ENCODE results near the gene GPX2. TPM values are rescaled to one million over a fixed set of nuclear protein-coding genes. Genes with fewer than 3 reads are reported as not detected.

GPX2 gene
- total RNA-seq, 1 experiment from 2014 or later, result not detected

DNA sequence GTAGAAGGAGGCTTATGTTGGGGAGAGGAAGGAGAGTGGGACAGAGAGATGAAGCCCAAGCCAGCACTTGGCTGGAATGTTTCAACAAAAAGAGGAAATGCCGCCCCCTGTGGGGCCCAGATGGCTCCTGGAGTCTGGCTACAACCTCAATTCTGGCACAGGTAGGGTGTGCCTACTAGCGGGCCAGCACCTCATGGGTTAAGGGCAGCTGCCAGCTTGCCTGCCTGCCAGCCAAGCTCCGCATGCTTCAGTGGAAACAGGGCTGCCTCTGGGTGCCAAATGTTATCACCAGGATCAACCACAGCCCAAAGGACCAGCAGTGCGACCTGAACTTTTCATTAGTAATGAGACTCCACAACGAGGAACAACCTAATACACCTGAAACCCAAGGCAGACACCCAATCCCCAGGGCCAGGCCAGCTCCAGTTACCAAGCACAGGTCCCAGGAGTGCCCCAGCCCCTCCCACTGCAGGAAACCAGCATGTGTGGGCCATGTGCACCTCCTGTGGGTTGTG lies 18.3 kb upstream of the GPX2 start:
- Histone ChIP-seq H3K27ac (ENCODE audit: low read depth, low read length, poor library complexity, severe bottlenecking) (no peak overlapping the region), H3K9me3 (ENCODE audit: low read depth, low read length, poor library complexity, severe bottlenecking) (no peaks in the 10 kb centered on the region), H3K4me3 (ENCODE audit: low read depth, low read length, poor library complexity, severe bottlenecking) (no peak overlapping the region), H3K27me3 (replicated peaks; ENCODE audit: insufficient read depth, low read depth, low read length, poor library complexity) (no peaks in the 10 kb centered on the region), H3K36me3 (ENCODE audit: insufficient read depth, low read length, poor library complexity, severe bottlenecking) (no peaks in the 10 kb centered on the region), H3K4me1 (ENCODE audit: insufficient read depth, low read length, poor library complexity, severe bottlenecking) (no peaks in the 10 kb centered on the region)
- BruUV-seq (replicated peaks), result no TSS peak
- DNase-seq (ENCODE audit: low spot score), result no peak
- no peak for TF ChIP-seq EZH2 (IDR thresholded peaks at IDR 0.05; ENCODE audit: borderline replicate concordance, low read depth, low read length, poor library complexity, severe bottlenecking)
- TF ChIP-seq, protein P1, sequence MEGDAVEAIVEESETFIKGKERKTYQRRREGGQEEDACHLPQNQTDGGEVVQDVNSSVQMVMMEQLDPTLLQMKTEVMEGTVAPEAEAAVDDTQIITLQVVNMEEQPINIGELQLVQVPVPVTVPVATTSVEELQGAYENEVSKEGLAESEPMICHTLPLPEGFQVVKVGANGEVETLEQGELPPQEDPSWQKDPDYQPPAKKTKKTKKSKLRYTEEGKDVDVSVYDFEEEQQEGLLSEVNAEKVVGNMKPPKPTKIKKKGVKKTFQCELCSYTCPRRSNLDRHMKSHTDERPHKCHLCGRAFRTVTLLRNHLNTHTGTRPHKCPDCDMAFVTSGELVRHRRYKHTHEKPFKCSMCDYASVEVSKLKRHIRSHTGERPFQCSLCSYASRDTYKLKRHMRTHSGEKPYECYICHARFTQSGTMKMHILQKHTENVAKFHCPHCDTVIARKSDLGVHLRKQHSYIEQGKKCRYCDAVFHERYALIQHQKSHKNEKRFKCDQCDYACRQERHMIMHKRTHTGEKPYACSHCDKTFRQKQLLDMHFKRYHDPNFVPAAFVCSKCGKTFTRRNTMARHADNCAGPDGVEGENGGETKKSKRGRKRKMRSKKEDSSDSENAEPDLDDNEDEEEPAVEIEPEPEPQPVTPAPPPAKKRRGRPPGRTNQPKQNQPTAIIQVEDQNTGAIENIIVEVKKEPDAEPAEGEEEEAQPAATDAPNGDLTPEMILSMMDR (conservative IDR thresholded peaks at IDR 0.05; ENCODE audit: low read depth, low read length), result no peak
- intact Hi-C loops (cut with micrococcal nuclease; ENCODE audit: unreplicated experiment), result no loop called here
- ChIA-PET POLR2A (ENCODE audit: low non-redundant PET) (no interaction called here), CTCF (no interaction called here)

DNA sequence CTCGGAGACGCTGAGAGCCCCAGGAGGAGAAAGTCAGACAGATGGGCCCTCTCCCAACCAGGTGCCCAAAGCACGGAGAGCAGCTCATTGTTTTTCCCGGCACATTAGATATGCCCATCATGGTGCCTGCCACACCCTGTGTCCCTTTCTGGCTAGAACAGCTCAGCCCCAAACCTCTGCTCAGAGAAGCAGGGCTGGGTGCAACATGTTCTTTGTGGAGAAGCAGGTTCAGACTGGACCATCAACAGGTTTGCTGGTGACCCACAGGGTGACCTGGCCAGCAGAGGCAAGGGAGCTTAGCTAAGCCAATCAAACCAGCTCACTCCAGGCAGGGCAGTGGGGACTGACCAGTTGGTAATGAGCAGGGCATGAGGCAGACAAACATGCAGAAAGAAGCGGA lies 16.2 kb upstream of the GPX2 start:
- ChIA-PET CTCF (no interaction called here), POLR2A (ENCODE audit: low non-redundant PET) (no interaction called here)
- no TSS peak for BruUV-seq (replicated peaks)
- Histone ChIP-seq H3K27me3 (replicated peaks; ENCODE audit: insufficient read depth, low read depth, low read length, poor library complexity) (no peaks in the 10 kb centered on the region), H3K4me3 (ENCODE audit: low read depth, low read length, poor library complexity, severe bottlenecking) (no peak overlapping the region), H3K27ac (ENCODE audit: low read depth, low read length, poor library complexity, severe bottlenecking) (no peak overlapping the region), H3K4me1 (ENCODE audit: insufficient read depth, low read length, poor library complexity, severe bottlenecking) (no peaks in the 10 kb centered on the region), H3K36me3 (ENCODE audit: insufficient read depth, low read length, poor library complexity, severe bottlenecking) (no peaks in the 10 kb centered on the region), H3K9me3 (ENCODE audit: low read depth, low read length, poor library complexity, severe bottlenecking) (no peaks in the 10 kb centered on the region)
- intact Hi-C loops (cut with micrococcal nuclease; ENCODE audit: unreplicated experiment), result no loop called here
- DNase-seq (ENCODE audit: low spot score), result no peak
- TF ChIP-seq EZH2 (IDR thresholded peaks at IDR 0.05; ENCODE audit: borderline replicate concordance, low read depth, low read length, poor library complexity, severe bottlenecking), result no peak
- TF ChIP-seq, protein P1 (conservative IDR thresholded peaks at IDR 0.05; ENCODE audit: low read depth, low read length), result no peak

DNA sequence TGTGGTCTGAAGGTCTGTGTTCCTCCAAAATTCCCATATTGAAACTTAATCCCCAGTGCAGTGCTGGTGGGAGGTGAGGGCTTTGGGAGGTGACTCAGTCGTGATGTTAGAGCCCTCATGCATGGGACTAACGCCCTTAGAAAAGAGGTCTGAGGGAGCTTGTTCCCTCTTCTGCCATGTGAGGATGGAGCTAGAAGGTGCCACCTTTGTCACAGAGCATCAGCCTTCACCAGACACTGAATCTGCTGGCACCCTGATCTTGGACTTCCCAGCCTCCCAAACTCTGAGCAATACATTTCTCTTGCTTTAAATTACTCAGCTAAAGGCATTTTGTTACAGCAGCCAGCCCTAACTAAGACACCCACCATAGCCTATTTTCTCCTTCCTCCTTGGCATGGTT lies 15.7 kb upstream of the GPX2 start:
- Histone ChIP-seq H3K27me3 (replicated peaks; ENCODE audit: insufficient read depth, low read depth, low read length, poor library complexity) (no peaks in the 10 kb centered on the region), H3K4me1 (ENCODE audit: insufficient read depth, low read length, poor library complexity, severe bottlenecking) (no peaks in the 10 kb centered on the region), H3K36me3 (ENCODE audit: insufficient read depth, low read length, poor library complexity, severe bottlenecking) (no peaks in the 10 kb centered on the region), H3K4me3 (ENCODE audit: low read depth, low read length, poor library complexity, severe bottlenecking) (no peak overlapping the region), H3K27ac (ENCODE audit: low read depth, low read length, poor library complexity, severe bottlenecking) (no peak overlapping the region), H3K9me3 (ENCODE audit: low read depth, low read length, poor library complexity, severe bottlenecking) (no peaks in the 10 kb centered on the region)
- no TSS peak for BruUV-seq (replicated peaks)
- TF ChIP-seq, protein P1 (conservative IDR thresholded peaks at IDR 0.05; ENCODE audit: low read depth, low read length), result no peak
- TF ChIP-seq EZH2 (IDR thresholded peaks at IDR 0.05; ENCODE audit: borderline replicate concordance, low read depth, low read length, poor library complexity, severe bottlenecking), result no peak
- no peak for DNase-seq (ENCODE audit: low spot score)
- intact Hi-C loops (cut with micrococcal nuclease; ENCODE audit: unreplicated experiment), result no loop called here
- CTCF ChIA-PET, result no interaction called here
- POLR2A ChIA-PET (ENCODE audit: low non-redundant PET), result no interaction called here
